ENCODE data around the gene CFDP1. TPM values are rescaled to one million over a fixed set of nuclear protein-coding genes. Genes with fewer than 3 reads are reported as not detected.

CFDP1 gene
- polyA plus RNA-seq, 4 donors, result 108 to 390 (median 236) TPM

DNA sequence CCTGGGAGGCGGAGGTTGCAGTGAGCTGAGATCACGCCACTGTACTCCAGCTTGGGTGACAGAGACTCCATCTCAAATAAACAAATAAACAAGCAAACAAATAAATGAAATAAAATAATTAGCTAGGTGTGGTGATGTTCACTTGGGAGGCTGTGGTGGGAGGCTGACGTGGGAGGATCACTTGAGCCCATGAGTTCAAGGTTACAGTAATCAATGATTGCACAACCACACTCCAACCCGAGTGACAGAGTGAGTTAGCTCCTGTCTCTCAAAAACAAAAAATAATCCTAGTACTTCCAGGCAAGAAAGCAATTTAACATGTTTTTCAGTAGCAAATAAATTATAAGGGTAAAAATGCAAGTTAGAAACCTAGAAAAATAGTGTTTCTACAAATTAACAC is 26.4 kb downstream of the CFDP1 start:
- no peak overlapping the region for H3K4me3 ChIP-seq (ENCODE audit: low read depth in 1 of 3, low read length in 3 of 3)
- WGBS, 3 donors, result 67 to 79% (median 74%) methylated on average over 4 of the region's 4 CpGs
- FAIRE-seq, result no peak

DNA sequence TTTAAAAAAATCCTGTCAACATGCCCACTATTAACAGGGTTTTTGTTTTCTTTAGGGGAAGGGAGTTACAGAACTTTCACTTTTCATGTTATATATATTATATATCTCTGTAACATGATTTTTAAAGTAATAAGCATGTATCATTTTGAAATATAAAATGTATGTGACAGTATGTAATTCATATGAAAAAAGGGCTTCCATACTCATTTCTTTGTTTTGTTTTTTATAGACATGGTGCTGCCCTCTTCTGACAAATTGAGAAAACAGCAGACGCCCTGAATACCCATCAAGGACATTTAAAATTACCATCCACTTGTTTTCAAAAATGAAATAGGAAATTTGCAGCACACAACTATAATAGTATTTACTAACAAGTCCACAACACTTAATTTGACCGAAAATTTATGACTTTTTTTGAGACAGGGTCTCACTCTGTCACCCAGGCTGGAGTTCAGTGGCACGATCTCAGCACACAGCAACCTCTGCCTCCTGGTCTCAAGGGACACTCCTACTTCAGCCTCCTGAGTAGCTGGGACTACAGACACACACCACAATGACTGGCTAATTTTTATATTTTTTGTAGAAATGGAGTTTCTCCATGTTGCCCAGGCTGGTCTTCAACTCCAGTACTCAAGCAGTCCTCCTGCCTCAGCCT is 30.4 kb downstream of the CFDP1 start:
- H3K27me3 ChIP-seq (ENCODE audit: control insufficient read depth in 3 of 3, insufficient read depth in 3 of 3, low read length in 3 of 3), result no peaks in the 10 kb centered on the region
- peaks cover 0 to 41% (median 2%) of the 10 kb centered on the region in 3 donors for H3K36me3 ChIP-seq (ENCODE audit: control insufficient read depth in 3 of 3, insufficient read depth in 2 of 3, low read depth in 1 of 3, low read length in 3 of 3)
- peak; percentile 34 to 43 for DNase-seq
- 36 to 43% (median 41%) methylated on average over 3 of the region's 3 CpGs for WGBS, 3 donors
- H3K9me3 ChIP-seq (ENCODE audit: control insufficient read depth in 2 of 2, insufficient read depth in 1 of 2, low read depth in 1 of 2, low read length in 1 of 2), result no peaks in the 10 kb centered on the region
- H3K27ac ChIP-seq (ENCODE audit: low read depth in 1 of 3, low read length in 2 of 3), result no peak overlapping the region
- H3K4me1 ChIP-seq (ENCODE audit: control insufficient read depth in 3 of 3, insufficient read depth in 2 of 3, low read depth in 1 of 3, low read length in 2 of 3), result peaks cover 0 to 17% (median 0%) of the 10 kb centered on the region in 3 donors
- no peak for FAIRE-seq
- no peak overlapping the region for H3K4me3 ChIP-seq (ENCODE audit: low read depth in 1 of 3, low read length in 3 of 3)

More for the DNA sequence above, 26.4 kb downstream of the CFDP1 start:
- no peak for DNase-seq
- Histone ChIP-seq H3K4me1 (ENCODE audit: control insufficient read depth in 3 of 3, insufficient read depth in 2 of 3, low read depth in 1 of 3, low read length in 2 of 3) (peaks cover 0 to 6% (median 0%) of the 10 kb centered on the region in 3 donors), H3K9me3 (ENCODE audit: control insufficient read depth in 2 of 2, insufficient read depth in 1 of 2, low read depth in 1 of 2, low read length in 1 of 2) (no peaks in the 10 kb centered on the region), H3K27ac (ENCODE audit: low read depth in 1 of 3, low read length in 2 of 3) (no peak overlapping the region), H3K36me3 (ENCODE audit: control insufficient read depth in 3 of 3, insufficient read depth in 2 of 3, low read depth in 1 of 3, low read length in 3 of 3) (peaks cover 4 to 49% (median 9%) of the 10 kb centered on the region in 3 donors), H3K27me3 (ENCODE audit: control insufficient read depth in 3 of 3, insufficient read depth in 3 of 3, low read length in 3 of 3) (no peaks in the 10 kb centered on the region)

DNA sequence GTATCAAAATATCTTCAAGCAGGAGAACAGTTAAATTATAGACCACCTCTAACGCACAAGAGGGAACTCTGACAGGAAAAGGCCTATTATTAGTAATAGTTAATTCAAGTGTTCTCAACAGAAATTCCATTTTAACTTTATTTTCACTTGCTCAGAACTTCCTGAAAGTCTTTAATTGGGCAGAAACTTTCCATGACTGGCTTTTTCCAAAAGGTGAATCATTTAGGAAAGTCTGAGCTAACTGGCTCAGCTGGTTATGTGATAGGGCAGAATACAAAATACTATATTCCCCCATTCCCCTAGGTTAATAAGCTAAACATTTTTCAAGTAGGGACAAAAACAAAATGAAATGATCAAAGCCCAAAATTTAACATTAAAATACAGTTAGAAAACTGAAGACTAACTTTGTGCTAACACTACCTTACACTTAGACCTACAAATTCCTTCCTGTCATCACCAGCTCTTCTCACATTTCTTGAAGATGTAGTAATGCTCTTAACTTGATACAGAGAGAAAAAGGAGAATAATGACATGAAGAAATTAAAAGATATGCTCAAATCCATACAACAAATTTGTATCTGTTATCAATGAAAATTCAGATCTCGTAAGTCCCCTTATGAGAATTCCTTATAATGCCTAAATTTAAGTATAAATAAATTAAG is 31.0 kb downstream of the CFDP1 start:
- peak overlapping the region in 1 of 3 donors; percentile 60 for H3K27ac ChIP-seq (ENCODE audit: low read depth in 1 of 3, low read length in 2 of 3)
- peaks cover 0 to 17% (median 0%) of the 10 kb centered on the region in 3 donors for H3K4me1 ChIP-seq (ENCODE audit: control insufficient read depth in 3 of 3, insufficient read depth in 2 of 3, low read depth in 1 of 3, low read length in 2 of 3)
- FAIRE-seq (no peak), DNase-seq (peak; percentile 16 to 40)
- no peaks in the 10 kb centered on the region for H3K9me3 ChIP-seq (ENCODE audit: control insufficient read depth in 2 of 2, insufficient read depth in 1 of 2, low read depth in 1 of 2, low read length in 1 of 2)
- no peaks in the 10 kb centered on the region for H3K27me3 ChIP-seq (ENCODE audit: control insufficient read depth in 3 of 3, insufficient read depth in 3 of 3, low read length in 3 of 3)
- WGBS, 3 donors, result 31 to 55% (median 52%) methylated on average over 2 of the region's 2 CpGs
- peaks cover 0 to 39% (median 2%) of the 10 kb centered on the region in 3 donors for H3K36me3 ChIP-seq (ENCODE audit: control insufficient read depth in 3 of 3, insufficient read depth in 2 of 3, low read depth in 1 of 3, low read length in 3 of 3)
- H3K4me3 ChIP-seq (ENCODE audit: low read depth in 1 of 3, low read length in 3 of 3), result no peak overlapping the region

DNA sequence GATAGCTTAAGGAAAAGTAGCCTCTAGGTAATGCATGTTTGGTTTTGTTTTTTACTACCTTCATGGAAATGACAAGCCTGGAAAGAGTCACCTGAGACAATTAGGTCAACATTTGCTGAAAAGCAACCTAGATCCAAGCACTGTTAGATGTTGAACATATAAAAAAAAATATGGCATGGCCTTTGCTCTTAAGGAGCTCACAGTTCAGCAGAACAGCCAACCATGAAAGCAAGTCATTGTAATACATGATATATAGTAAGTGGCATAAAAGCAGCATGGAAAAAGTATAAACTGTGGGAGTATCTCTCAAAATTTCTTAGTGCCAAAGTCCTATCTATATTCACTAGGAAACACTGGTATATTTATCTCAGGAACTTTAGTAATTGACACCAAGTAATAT is 31.6 kb downstream of the CFDP1 start:
- FAIRE-seq, result no peak
- peaks cover 0 to 17% (median 0%) of the 10 kb centered on the region in 3 donors for H3K4me1 ChIP-seq (ENCODE audit: control insufficient read depth in 3 of 3, insufficient read depth in 2 of 3, low read depth in 1 of 3, low read length in 2 of 3)

DNA sequence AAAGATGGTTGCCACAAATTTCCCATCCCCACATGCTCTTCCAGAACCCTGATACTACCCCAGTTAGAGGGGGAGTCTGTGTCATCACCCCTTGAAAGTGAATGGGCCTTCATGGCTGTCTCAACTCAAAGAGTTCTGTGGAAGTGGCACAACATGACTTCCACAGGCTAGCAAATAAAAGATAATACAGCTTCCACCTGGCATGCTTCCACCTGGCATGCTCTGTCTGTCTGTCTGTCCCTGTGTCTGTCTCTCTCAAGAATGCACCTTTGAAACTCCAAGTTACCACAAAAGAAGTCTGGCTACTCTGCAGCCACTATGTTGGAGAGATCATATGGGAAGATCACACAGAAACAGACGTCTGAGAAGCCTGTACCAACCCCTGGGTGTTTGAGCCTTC is 35.0 kb downstream of the CFDP1 start:
- no peak overlapping the region for H3K4me3 ChIP-seq (ENCODE audit: low read depth in 1 of 3, low read length in 3 of 3)
- DNase-seq (no peak), FAIRE-seq (no peak)
- H3K36me3 ChIP-seq (ENCODE audit: control insufficient read depth in 3 of 3, insufficient read depth in 2 of 3, low read depth in 1 of 3, low read length in 3 of 3), result peaks cover 0 to 28% (median 2%) of the 10 kb centered on the region in 3 donors
- 68 to 80% (median 73%) methylated on average over 1 of the region's 1 CpG for WGBS, 3 donors
- no peak overlapping the region for H3K27ac ChIP-seq (ENCODE audit: low read depth in 1 of 3, low read length in 2 of 3)
- H3K27me3 ChIP-seq (ENCODE audit: control insufficient read depth in 3 of 3, insufficient read depth in 3 of 3, low read length in 3 of 3), result no peaks in the 10 kb centered on the region
- H3K9me3 ChIP-seq (ENCODE audit: control insufficient read depth in 2 of 2, insufficient read depth in 1 of 2, low read depth in 1 of 2, low read length in 1 of 2), result no peaks in the 10 kb centered on the region
- peaks cover 0 to 17% (median 0%) of the 10 kb centered on the region in 3 donors for H3K4me1 ChIP-seq (ENCODE audit: control insufficient read depth in 3 of 3, insufficient read depth in 2 of 3, low read depth in 1 of 3, low read length in 2 of 3)

More for the DNA sequence above, 31.6 kb downstream of the CFDP1 start:
- peaks cover 0 to 36% (median 2%) of the 10 kb centered on the region in 3 donors for H3K36me3 ChIP-seq (ENCODE audit: control insufficient read depth in 3 of 3, insufficient read depth in 2 of 3, low read depth in 1 of 3, low read length in 3 of 3)
- no peaks in the 10 kb centered on the region for H3K27me3 ChIP-seq (ENCODE audit: control insufficient read depth in 3 of 3, insufficient read depth in 3 of 3, low read length in 3 of 3)
- peak; percentile 41 to 65 for DNase-seq
- H3K9me3 ChIP-seq (ENCODE audit: control insufficient read depth in 2 of 2, insufficient read depth in 1 of 2, low read depth in 1 of 2, low read length in 1 of 2), result no peaks in the 10 kb centered on the region
- peak overlapping the region in 1 of 3 donors; percentile 60 for H3K27ac ChIP-seq (ENCODE audit: low read depth in 1 of 3, low read length in 2 of 3)
- no peak overlapping the region for H3K4me3 ChIP-seq (ENCODE audit: low read depth in 1 of 3, low read length in 3 of 3)

DNA sequence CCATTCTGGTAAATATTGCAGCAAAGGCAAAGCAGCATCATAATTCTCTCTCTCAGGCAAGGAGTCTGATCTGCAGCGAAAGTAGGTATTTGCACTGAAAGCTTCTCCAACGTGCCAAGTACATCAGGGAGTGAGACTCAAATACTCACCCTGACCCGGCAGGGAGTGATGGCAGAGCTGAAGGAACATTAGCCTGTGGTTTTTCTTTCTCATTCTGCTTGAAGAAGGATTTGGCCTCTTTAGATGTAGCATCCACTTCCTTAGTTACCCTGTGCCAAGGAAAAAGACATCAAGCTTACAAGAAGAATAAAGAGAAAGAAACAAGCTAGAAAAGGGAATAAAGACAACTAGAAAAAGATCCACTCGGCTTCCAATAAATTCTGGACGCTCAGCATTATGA is 38.4 kb downstream of the CFDP1 start:
- H3K4me3 ChIP-seq (ENCODE audit: low read depth in 1 of 3, low read length in 3 of 3), result no peak overlapping the region
- H3K36me3 ChIP-seq (ENCODE audit: control insufficient read depth in 3 of 3, insufficient read depth in 2 of 3, low read depth in 1 of 3, low read length in 3 of 3), result peaks cover 3 to 41% (median 7%) of the 10 kb centered on the region in 3 donors
- 89 to 90% (median 90%) methylated on average over 5 of the region's 5 CpGs for WGBS, 3 donors
- FAIRE-seq (no peak), DNase-seq (no peak)
- no peak overlapping the region for H3K27ac ChIP-seq (ENCODE audit: low read depth in 1 of 3, low read length in 2 of 3)
- no peaks in the 10 kb centered on the region for H3K27me3 ChIP-seq (ENCODE audit: control insufficient read depth in 3 of 3, insufficient read depth in 3 of 3, low read length in 3 of 3)
- H3K9me3 ChIP-seq (ENCODE audit: control insufficient read depth in 2 of 2, insufficient read depth in 1 of 2, low read depth in 1 of 2, low read length in 1 of 2), result no peaks in the 10 kb centered on the region
- no peaks in the 10 kb centered on the region for H3K4me1 ChIP-seq (ENCODE audit: control insufficient read depth in 3 of 3, insufficient read depth in 2 of 3, low read depth in 1 of 3, low read length in 2 of 3)

DNA sequence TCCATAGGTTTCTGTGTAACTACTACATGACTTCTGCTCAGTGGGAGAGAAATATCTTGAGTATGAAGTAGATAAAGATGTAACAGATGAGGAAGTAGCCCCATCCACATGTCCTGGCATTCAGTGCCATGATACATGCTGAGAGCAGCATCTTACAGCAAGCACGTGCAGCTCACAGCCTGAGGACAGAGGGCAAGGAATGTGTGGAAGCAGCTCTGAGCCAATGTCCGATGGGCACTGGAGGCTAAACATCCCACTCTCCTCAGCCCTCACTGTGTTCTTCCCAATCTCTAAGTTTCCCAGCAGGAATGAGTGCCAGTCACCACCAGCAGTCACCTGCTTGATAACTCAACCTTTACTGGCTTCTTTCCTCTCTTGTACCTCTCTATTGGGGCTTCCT is 40.4 kb downstream of the CFDP1 start:
- H3K9me3 ChIP-seq (ENCODE audit: control insufficient read depth in 2 of 2, insufficient read depth in 1 of 2, low read depth in 1 of 2, low read length in 1 of 2), result no peaks in the 10 kb centered on the region
- FAIRE-seq, result no peak

DNA sequence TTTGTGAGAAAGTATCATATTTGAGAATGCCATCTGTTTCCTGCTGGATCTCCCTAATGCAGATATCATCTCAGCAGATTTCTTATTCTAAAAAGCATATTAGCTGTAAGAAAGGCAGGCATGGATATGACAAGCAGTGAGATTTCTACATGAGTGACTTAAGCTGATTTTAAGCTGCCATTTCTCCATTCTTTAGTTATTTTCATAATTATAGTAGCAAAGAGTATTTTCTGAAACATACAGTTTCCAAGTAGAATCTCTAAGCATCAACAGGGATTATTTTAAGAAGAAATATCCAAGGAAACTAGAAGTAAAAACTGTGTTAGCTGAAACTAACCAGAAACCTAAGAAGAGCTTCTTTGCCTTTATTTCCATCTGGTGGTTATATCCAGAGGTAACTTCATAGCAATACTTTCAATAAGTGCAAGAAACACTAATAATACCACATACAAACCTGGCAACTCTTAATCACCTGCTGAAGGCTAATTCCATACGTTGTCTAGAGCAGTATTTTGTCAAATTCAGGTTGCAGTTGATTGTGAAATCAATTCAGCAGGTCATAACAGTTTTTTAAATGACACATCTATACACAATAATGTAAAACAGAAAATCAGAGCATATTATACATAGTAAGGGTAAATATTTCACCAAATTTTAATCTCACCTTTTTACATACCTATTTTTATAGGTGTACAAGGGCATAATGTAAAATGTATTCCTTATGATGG is 42.2 kb downstream of the CFDP1 start:
- Histone ChIP-seq H3K4me1 (ENCODE audit: control insufficient read depth in 3 of 3, insufficient read depth in 2 of 3, low read depth in 1 of 3, low read length in 2 of 3) (no peaks in the 10 kb centered on the region), H3K27ac (ENCODE audit: low read depth in 1 of 3, low read length in 2 of 3) (no peak overlapping the region), H3K36me3 (ENCODE audit: control insufficient read depth in 3 of 3, insufficient read depth in 2 of 3, low read depth in 1 of 3, low read length in 3 of 3) (peaks cover 3 to 30% (median 7%) of the 10 kb centered on the region in 3 donors), H3K9me3 (ENCODE audit: control insufficient read depth in 2 of 2, insufficient read depth in 1 of 2, low read depth in 1 of 2, low read length in 1 of 2) (no peaks in the 10 kb centered on the region), H3K4me3 (ENCODE audit: low read depth in 1 of 3, low read length in 3 of 3) (no peak overlapping the region), H3K27me3 (ENCODE audit: control insufficient read depth in 3 of 3, insufficient read depth in 3 of 3, low read length in 3 of 3) (no peaks in the 10 kb centered on the region)
- 80 to 84% (median 81%) methylated on average over 1 of the region's 1 CpG for WGBS, 3 donors
- DNase-seq (no peak), FAIRE-seq (no peak)

More for the DNA sequence above, 40.4 kb downstream of the CFDP1 start:
- H3K27me3 ChIP-seq (ENCODE audit: control insufficient read depth in 3 of 3, insufficient read depth in 3 of 3, low read length in 3 of 3), result no peaks in the 10 kb centered on the region
- peak overlapping the region in 1 of 3 donors; percentile 50 for H3K27ac ChIP-seq (ENCODE audit: low read depth in 1 of 3, low read length in 2 of 3)
- peak overlapping the region in 1 of 3 donors; percentile 15 for H3K4me3 ChIP-seq (ENCODE audit: low read depth in 1 of 3, low read length in 3 of 3)
- peak in 1 of 2 donors; percentile 37 for DNase-seq
- WGBS, 3 donors, result 73 to 77% (median 77%) methylated on average over 2 of the region's 2 CpGs
- peaks cover 3 to 35% (median 7%) of the 10 kb centered on the region in 3 donors for H3K36me3 ChIP-seq (ENCODE audit: control insufficient read depth in 3 of 3, insufficient read depth in 2 of 3, low read depth in 1 of 3, low read length in 3 of 3)
- H3K4me1 ChIP-seq (ENCODE audit: control insufficient read depth in 3 of 3, insufficient read depth in 2 of 3, low read depth in 1 of 3, low read length in 2 of 3), result no peaks in the 10 kb centered on the region

All from small intestine (tissue), 7 donors.